ENCODE data around the gene PPP1R1B. TPM values are rescaled to one million over a fixed set of nuclear protein-coding genes. Genes with fewer than 3 reads are reported as not detected.

The PPP1R1B gene
- total RNA-seq, 2 experiments from 2014 or later, result not detected

- Mint-ChIP-seq H3K4me1 (ENCODE audit: low read depth) (peaks cover 19% of the 10 kb centered on the region), H3K9me3 (no peaks in the 10 kb centered on the region), H3K36me3 (ENCODE audit: low read depth) (no peaks in the 10 kb centered on the region), H3K4me3 (peak overlapping the region; percentile 24), H3K27me3 (peaks cover 28% of the 10 kb centered on the region), H3K27ac (no peak overlapping the region)
- TF ChIP-seq, protein P1, sequence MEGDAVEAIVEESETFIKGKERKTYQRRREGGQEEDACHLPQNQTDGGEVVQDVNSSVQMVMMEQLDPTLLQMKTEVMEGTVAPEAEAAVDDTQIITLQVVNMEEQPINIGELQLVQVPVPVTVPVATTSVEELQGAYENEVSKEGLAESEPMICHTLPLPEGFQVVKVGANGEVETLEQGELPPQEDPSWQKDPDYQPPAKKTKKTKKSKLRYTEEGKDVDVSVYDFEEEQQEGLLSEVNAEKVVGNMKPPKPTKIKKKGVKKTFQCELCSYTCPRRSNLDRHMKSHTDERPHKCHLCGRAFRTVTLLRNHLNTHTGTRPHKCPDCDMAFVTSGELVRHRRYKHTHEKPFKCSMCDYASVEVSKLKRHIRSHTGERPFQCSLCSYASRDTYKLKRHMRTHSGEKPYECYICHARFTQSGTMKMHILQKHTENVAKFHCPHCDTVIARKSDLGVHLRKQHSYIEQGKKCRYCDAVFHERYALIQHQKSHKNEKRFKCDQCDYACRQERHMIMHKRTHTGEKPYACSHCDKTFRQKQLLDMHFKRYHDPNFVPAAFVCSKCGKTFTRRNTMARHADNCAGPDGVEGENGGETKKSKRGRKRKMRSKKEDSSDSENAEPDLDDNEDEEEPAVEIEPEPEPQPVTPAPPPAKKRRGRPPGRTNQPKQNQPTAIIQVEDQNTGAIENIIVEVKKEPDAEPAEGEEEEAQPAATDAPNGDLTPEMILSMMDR (IDR thresholded peaks at IDR 0.05), result no peak
- POLR2A ChIA-PET, result interaction anchor here (0.8 to 1.3 kb wide), 2 partner anchors 103 to 149 kb away, joined by 3 read pairs; partner anchors contain the start of gene MIEN1
- ATAC-seq, result no peak
- DNase-seq, result no peak
- CTCF ChIA-PET, result interaction anchor here (2.1 to 10.5 kb wide), 3 partner anchors 8 to 79 kb away, joined by 7 to 161 read pairs (median 111); no protein-coding TSS in a partner anchor
- intact Hi-C loops (cut with micrococcal nuclease), result loop anchor here (10.0 kb wide), 1 partner anchor 358 kb away; the partner anchor contains the start of gene PSMD3
These were observed 427 bp downstream of the PPP1R1B start for GRCh38 chr17:39627047-39627711.

DNA sequence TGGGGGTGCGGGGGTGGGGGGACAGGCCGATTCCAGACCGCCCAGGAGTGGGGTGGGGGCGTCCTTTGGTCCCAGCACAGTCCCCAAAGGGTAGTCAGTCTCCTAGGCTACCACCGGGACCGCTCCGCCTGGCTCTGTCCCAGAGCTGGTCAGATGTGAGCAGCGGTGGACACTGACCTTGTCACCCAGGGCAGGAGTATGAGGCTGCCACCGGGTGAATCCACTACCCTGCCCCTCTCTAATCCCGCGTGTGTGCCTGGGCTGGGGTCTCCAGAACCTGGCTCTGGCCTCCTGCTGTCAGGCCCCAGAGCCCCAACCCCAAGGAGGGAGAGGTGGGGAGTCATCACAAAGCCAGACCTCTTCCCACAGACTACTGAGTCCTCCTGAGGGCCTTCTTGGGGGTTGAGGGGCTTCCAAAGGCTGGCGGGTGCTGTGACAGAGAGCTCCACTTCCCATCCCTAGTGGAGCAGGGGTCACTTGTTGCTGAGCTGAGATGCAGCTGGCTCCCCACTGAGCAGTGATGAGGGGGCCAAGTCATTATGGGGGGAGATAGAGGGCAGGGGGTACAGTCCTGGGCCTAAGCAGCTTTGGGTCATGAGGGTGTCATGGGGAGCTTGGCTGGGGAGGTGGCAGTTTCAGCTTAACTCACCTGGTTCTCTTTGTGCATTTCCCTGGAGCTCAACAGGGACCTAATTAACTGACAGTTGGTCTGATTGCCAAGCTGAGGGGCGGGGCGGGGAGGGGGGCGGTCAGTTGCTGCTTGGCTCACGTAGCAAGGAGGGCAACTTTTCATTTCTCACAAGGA lies 1.2 kb downstream of the PPP1R1B start:
- DNase-seq, result no peak
- H3K27ac Mint-ChIP-seq, result no peak overlapping the region
- POLR2A ChIA-PET, result interaction anchor here (0.7 to 1.5 kb wide), 3 partner anchors 23 to 102 kb away, joined by 3 read pairs; partner anchors contain the start of gene MIEN1
- TF ChIP-seq, protein P1 (IDR thresholded peaks at IDR 0.05), result no peak
- intact Hi-C loops (cut with micrococcal nuclease), result loop anchor here (10.0 kb wide), 1 partner anchor 357 kb away; the partner anchor contains the start of gene PSMD3
- no peak for ATAC-seq
- H3K4me3 Mint-ChIP-seq, result peak overlapping the region; percentile 1
- H3K9me3 Mint-ChIP-seq, result no peaks in the 10 kb centered on the region
- H3K4me1 Mint-ChIP-seq (ENCODE audit: low read depth), result peaks cover 16% of the 10 kb centered on the region
- peaks cover 28% of the 10 kb centered on the region for H3K27me3 Mint-ChIP-seq
- no peaks in the 10 kb centered on the region for H3K36me3 Mint-ChIP-seq (ENCODE audit: low read depth)
- CTCF ChIA-PET, result interaction anchor here (1.3 to 9.4 kb wide), 4 partner anchors 9 to 26 kb away, joined by 3 to 111 read pairs (median 9); no protein-coding TSS in a partner anchor

- Mint-ChIP-seq H3K4me1 (ENCODE audit: low read depth) (peaks cover 11% of the 10 kb centered on the region), H3K27me3 (peaks cover 28% of the 10 kb centered on the region), H3K4me3 (no peak overlapping the region), H3K9me3 (no peaks in the 10 kb centered on the region), H3K36me3 (ENCODE audit: low read depth) (no peaks in the 10 kb centered on the region), H3K27ac (no peak overlapping the region)
- DNase-seq, result no peak
- POLR2A ChIA-PET, result interaction anchor here (0.7 to 1.5 kb wide), 2 partner anchors 22 to 24 kb away, joined by 3 read pairs; no protein-coding TSS in a partner anchor
- CTCF ChIA-PET, result interaction anchor here (1.3 to 9.4 kb wide), 5 partner anchors 9 to 81 kb away, joined by 3 to 111 read pairs (median 9); no protein-coding TSS in a partner anchor
- TF ChIP-seq, protein P1 (IDR thresholded peaks at IDR 0.05), result no peak
- intact Hi-C loops (cut with micrococcal nuclease), result loop anchor here (10.0 kb wide), 1 partner anchor 356 kb away; the partner anchor contains the start of gene PSMD3
- ATAC-seq, result no peak
These were observed 2.1 kb downstream of the PPP1R1B start for GRCh38 chr17:39628655-39629493.

GRCh38 chr17:39629494-39629880 lies 2.7 kb downstream of the PPP1R1B start:
- ChIA-PET CTCF (interaction anchor here (1.3 to 9.3 kb wide), 4 partner anchors 8 to 82 kb away, joined by 7 to 224 read pairs (median 10); no protein-coding TSS in a partner anchor), POLR2A (interaction anchor here (1.5 kb wide), 1 partner anchor 23 kb away, joined by 3 read pairs; no protein-coding TSS in a partner anchor)
- H3K9me3 Mint-ChIP-seq, result no peaks in the 10 kb centered on the region
- ATAC-seq (no peak), DNase-seq (no peak)
- H3K27me3 Mint-ChIP-seq, result peaks cover 28% of the 10 kb centered on the region
- TF ChIP-seq, protein P1 (IDR thresholded peaks at IDR 0.05), result no peak
- no peak overlapping the region for H3K27ac Mint-ChIP-seq
- no peak overlapping the region for H3K4me3 Mint-ChIP-seq
- intact Hi-C loops (cut with micrococcal nuclease), result loop anchor here (10.0 kb wide), 1 partner anchor 355 kb away; the partner anchor contains the start of gene PSMD3
- H3K36me3 Mint-ChIP-seq (ENCODE audit: low read depth), result no peaks in the 10 kb centered on the region
- H3K4me1 Mint-ChIP-seq (ENCODE audit: low read depth), result peaks cover 11% of the 10 kb centered on the region

Data from activated CD8-positive, alpha-beta T cell treated with anti-CD3 and anti-CD28 coated beads for 36 hours (primary cell).